ENCODE results near the gene TMEM130. TPM values are rescaled to one million over a fixed set of nuclear protein-coding genes. Genes with fewer than 3 reads are reported as not detected.

The TMEM130 gene
- total and polyA plus RNA-seq, 9 donors: 0.12 to 1.6 (median 0.73) TPM

GRCh38 chr7:98802088-98802780, 67.6 kb downstream of the TMEM130 start:
- Histone ChIP-seq H3K9me3 (no peaks in the 10 kb centered on the region), H3K36me3 (no peaks in the 10 kb centered on the region), H3K4me1 (ENCODE audit: insufficient read depth) (no peaks in the 10 kb centered on the region), H3K27me3 (no peaks in the 10 kb centered on the region), H3K4me3 (no peak overlapping the region), H3K27ac (no peak overlapping the region)
- TF ChIP-seq CTCF (IDR thresholded peaks at IDR 0.05): no peak
- no peak for TF ChIP-seq EP300 (IDR thresholded peaks at IDR 0.05)
- TF ChIP-seq POLR2A (IDR thresholded peaks at IDR 0.05): no peak
- intact Hi-C loops (cut with DNase I): no loop called here
- 3 to 10% (median 7%) methylated on average over 7 of the region's 7 CpGs for WGBS, 3 donors
- DNase-seq: no peak

GRCh38 chr7:98800996-98801395, 68.8 kb downstream of the TMEM130 start:
- no peaks in the 10 kb centered on the region for H3K27me3 ChIP-seq
- no peaks in the 10 kb centered on the region for H3K36me3 ChIP-seq
- intact Hi-C loops (cut with DNase I): no loop called here
- no peak overlapping the region for H3K27ac ChIP-seq
- no peak overlapping the region for H3K4me3 ChIP-seq
- H3K9me3 ChIP-seq: no peaks in the 10 kb centered on the region
- no peak for TF ChIP-seq EP300 (IDR thresholded peaks at IDR 0.05)
- no peak for TF ChIP-seq POLR2A (IDR thresholded peaks at IDR 0.05)
- TF ChIP-seq CTCF (IDR thresholded peaks at IDR 0.05): no peak
- H3K4me1 ChIP-seq (ENCODE audit: insufficient read depth): no peaks in the 10 kb centered on the region
- WGBS, 3 donors: 72 to 85% (median 83%) methylated on average over 4 of the region's 4 CpGs
- no peak for DNase-seq

- Histone ChIP-seq H3K4me3 (no peak overlapping the region), H3K4me1 (ENCODE audit: insufficient read depth) (no peaks in the 10 kb centered on the region), H3K27ac (no peak overlapping the region), H3K9me3 (no peaks in the 10 kb centered on the region), H3K27me3 (no peaks in the 10 kb centered on the region), H3K36me3 (no peaks in the 10 kb centered on the region)
- WGBS, 3 donors: 63 to 66% (median 64%) methylated on average over 8 of the region's 8 CpGs
- intact Hi-C loops (cut with DNase I): no loop called here
- TF ChIP-seq POLR2A (IDR thresholded peaks at IDR 0.05) (no peak), EP300 (IDR thresholded peaks at IDR 0.05) (no peak), CTCF (IDR thresholded peaks at IDR 0.05) (no peak)
- no peak for DNase-seq
Observed at GRCh38 chr7:98797150-98797549, 72.7 kb downstream of the TMEM130 start.

Small RNAs within 50 kb of the gene (microRNA-seq; reads per million reads assigned to microRNA genes)
- 1.1 to 4.5 (median 1.1) reads per million in 3 donors for gene MIR3609

Small RNAs within 50 kb of the gene (small RNA-seq; reads per million reads assigned to genes)
- 3.0 reads per million, percentile 76 among the genes with 10 or more reads in this experiment for gene MIR3609

Other genes with a start within 250 kb of the TMEM130 start
- gene TRRAP, start 8.5 kb upstream of the TMEM130 start, total RNA-seq: 10 to 100 TPM; 26.0 to 47.9 (median 37.9) TPM
- 10 to 100 TPM; 15.9 to 20.3 TPM for gene TRRAP, start 8.5 kb upstream of the TMEM130 start, polyA plus RNA-seq